Right renal pelvis (tissue), 4 donors: ENCODE results near the gene HEXIM1. TPM values are rescaled to one million over a fixed set of nuclear protein-coding genes. Genes with fewer than 3 reads are reported as not detected.
"Not testable (repeated sequence)": the region's sequence is repeated elsewhere in the genome, so short reads cannot be mapped to it uniquely, and the experiment has no call there.

Experiments
- DNase-seq, 4 donors: peaks; one replicate each; pipeline ENCODE4 v3.0.0-alpha.2; 2013; ENCODE audit warnings: low read depth in 4 of 4, low spot score in 3 of 4, missing footprints in 1 of 4
- polyA plus RNA-seq, 4 donors: library from polyadenylated mRNA; unstranded; fragments of 120-200 nt; gene quantifications; one replicate each; pipeline ENCODE4 v1.2.1, GENCODE V29; 2013; ENCODE audit not compliant: insufficient read length in 4 of 4

The HEXIM1 gene
- polyA plus RNA-seq, 4 donors, result 41.5 to 47.5 (median 42.9) TPM

- DNase-seq, result no peak
Observed at GRCh38 chr17:45112559-45113423, 35.5 kb upstream of the HEXIM1 start.

GRCh38 chr17:45113424-45113754, 34.9 kb upstream of the HEXIM1 start:
- no peak for DNase-seq

GRCh38 chr17:45114117-45114932, 34.0 kb upstream of the HEXIM1 start:
- DNase-seq, result no peak

GRCh38 chr17:45115015-45115625, 33.2 kb upstream of the HEXIM1 start:
- no peak for DNase-seq

- no peak for DNase-seq
Observed at GRCh38 chr17:45115871-45116270, 32.4 kb upstream of the HEXIM1 start.

GRCh38 chr17:45116434-45117016, 31.8 kb upstream of the HEXIM1 start:
- DNase-seq, result no peak

- DNase-seq, result no peak
Observed at GRCh38 chr17:45117334-45117733, 30.9 kb upstream of the HEXIM1 start.

GRCh38 chr17:45117848-45118646, 30.2 kb upstream of the HEXIM1 start:
- no peak for DNase-seq

GRCh38 chr17:45118691-45119090, 29.6 kb upstream of the HEXIM1 start:
- DNase-seq, result no peak

- no peak for DNase-seq
Observed at GRCh38 chr17:45119964-45120363, 28.3 kb upstream of the HEXIM1 start.

- no peak for DNase-seq
Observed at GRCh38 chr17:45120558-45120957, 27.7 kb upstream of the HEXIM1 start.

GRCh38 chr17:45121055-45121454, 27.2 kb upstream of the HEXIM1 start:
- no peak for DNase-seq

GRCh38 chr17:45123076-45123770, 25.1 kb upstream of the HEXIM1 start:
- DNase-seq, result no peak

- no peak for DNase-seq
Observed at GRCh38 chr17:45123930-45124796, 24.1 kb upstream of the HEXIM1 start.

- not testable (repeated sequence) for DNase-seq
Observed at GRCh38 chr17:45124797-45125122, 23.5 kb upstream of the HEXIM1 start.

- no peak for DNase-seq
Observed at GRCh38 chr17:45125509-45125908, 22.8 kb upstream of the HEXIM1 start.

GRCh38 chr17:45127207-45127547, 21.1 kb upstream of the HEXIM1 start:
- DNase-seq, result no peak

- no peak for DNase-seq
Observed at GRCh38 chr17:45127548-45128300, 20.6 kb upstream of the HEXIM1 start.
